OCI-LY1 (cell line): Measurements from ENCODE around the gene LGALS8.

Experiments
- EZH2 ChIP-seq: fragments of 200-600 bp; sonication (generic), shearing (Covaris generic); IDR thresholded peaks from 2 replicates; pipeline ENCODE4 v1.8.0; 2017; ENCODE audit warnings: borderline replicate concordance, mixed run types, mild to moderate bottlenecking, antibody characterized with exemption, low read length, moderate library complexity, mixed read lengths
- TF ChIP-seq, protein P1 (sequence below): fragments of 200-600 bp; sonication (generic), shearing (Covaris generic); IDR thresholded peaks from 2 replicates; pipeline ENCODE4 v1.5.1; 2017; ENCODE audit warnings: mild to moderate bottlenecking, antibody characterized with exemption, low read length, moderate library complexity, mixed read lengths

GRCh38 chr1:236511735-236512418, 11.9 kb upstream of the LGALS8 start:
- TF ChIP-seq EZH2: no peak
- TF ChIP-seq, protein P1, sequence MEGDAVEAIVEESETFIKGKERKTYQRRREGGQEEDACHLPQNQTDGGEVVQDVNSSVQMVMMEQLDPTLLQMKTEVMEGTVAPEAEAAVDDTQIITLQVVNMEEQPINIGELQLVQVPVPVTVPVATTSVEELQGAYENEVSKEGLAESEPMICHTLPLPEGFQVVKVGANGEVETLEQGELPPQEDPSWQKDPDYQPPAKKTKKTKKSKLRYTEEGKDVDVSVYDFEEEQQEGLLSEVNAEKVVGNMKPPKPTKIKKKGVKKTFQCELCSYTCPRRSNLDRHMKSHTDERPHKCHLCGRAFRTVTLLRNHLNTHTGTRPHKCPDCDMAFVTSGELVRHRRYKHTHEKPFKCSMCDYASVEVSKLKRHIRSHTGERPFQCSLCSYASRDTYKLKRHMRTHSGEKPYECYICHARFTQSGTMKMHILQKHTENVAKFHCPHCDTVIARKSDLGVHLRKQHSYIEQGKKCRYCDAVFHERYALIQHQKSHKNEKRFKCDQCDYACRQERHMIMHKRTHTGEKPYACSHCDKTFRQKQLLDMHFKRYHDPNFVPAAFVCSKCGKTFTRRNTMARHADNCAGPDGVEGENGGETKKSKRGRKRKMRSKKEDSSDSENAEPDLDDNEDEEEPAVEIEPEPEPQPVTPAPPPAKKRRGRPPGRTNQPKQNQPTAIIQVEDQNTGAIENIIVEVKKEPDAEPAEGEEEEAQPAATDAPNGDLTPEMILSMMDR: no peak
